ENCODE measurements around the gene GPR17.

Gene GPR17

GRCh38 chr2:127697482-127698180, 51.7 kb downstream of the GPR17 start:
- Histone ChIP-seq H3K27ac (no peak overlapping the region), H3K4me3 (ENCODE audit: low read depth, low read length) (no peak overlapping the region), H3K27me3 (replicated peaks) (no peaks in the 10 kb centered on the region), H3K36me3 (replicated peaks) (no peaks in the 10 kb centered on the region)
- TF ChIP-seq CTCF (IDR thresholded peaks at IDR 0.05; ENCODE audit: low read depth, low read length, missing control alignments) = no peak
- no peak for DNase-seq
- in situ Hi-C loops (cut with HindIII; ENCODE audit: low pct_ligation_motif_present, low sequenced_read_pairs) = no loop called here

GRCh38 chr2:127698553-127699355, 52.8 kb downstream of the GPR17 start:
- DNase-seq = no peak
- H3K4me3 ChIP-seq (ENCODE audit: low read depth, low read length) = no peak overlapping the region
- H3K27ac ChIP-seq = no peak overlapping the region
- H3K27me3 ChIP-seq (replicated peaks) = no peaks in the 10 kb centered on the region
- no peak for TF ChIP-seq CTCF (IDR thresholded peaks at IDR 0.05; ENCODE audit: low read depth, low read length, missing control alignments)
- H3K36me3 ChIP-seq (replicated peaks) = no peaks in the 10 kb centered on the region
- in situ Hi-C loops (cut with HindIII; ENCODE audit: low pct_ligation_motif_present, low sequenced_read_pairs) = no loop called here

- no peak for TF ChIP-seq CTCF (IDR thresholded peaks at IDR 0.05; ENCODE audit: low read depth, low read length, missing control alignments)
- H3K27ac ChIP-seq = peak overlapping the region; percentile 78
- in situ Hi-C loops (cut with HindIII; ENCODE audit: low pct_ligation_motif_present, low sequenced_read_pairs) = no loop called here
- H3K36me3 ChIP-seq (replicated peaks) = no peaks in the 10 kb centered on the region
- no peak for DNase-seq
- no peaks in the 10 kb centered on the region for H3K27me3 ChIP-seq (replicated peaks)
- peak overlapping the region; percentile 75 for H3K4me3 ChIP-seq (ENCODE audit: low read depth, low read length)
Measured at GRCh38 chr2:127700527-127701192, 54.7 kb downstream of the GPR17 start.

GRCh38 chr2:127701193-127701650, 55.3 kb downstream of the GPR17 start, which contains the start of gene SFT2D3:
Gene SFT2D3, plus strand, starts transcription at chr2:127701497. Its CDS starts 32 bp downstream, at chr2:127701529.
- peak within 1 kb of the TSS; percentile 78 for H3K27ac ChIP-seq
- peak within 1 kb of the TSS; percentile 75 for H3K4me3 ChIP-seq (ENCODE audit: low read depth, low read length)
- peaks cover 1% of the 10 kb centered on the region for H3K36me3 ChIP-seq (replicated peaks)
- no peak for TF ChIP-seq CTCF (IDR thresholded peaks at IDR 0.05; ENCODE audit: low read depth, low read length, missing control alignments)
- H3K27me3 ChIP-seq (replicated peaks) = no peaks in the 10 kb centered on the region
- in situ Hi-C loops (cut with HindIII; ENCODE audit: low pct_ligation_motif_present, low sequenced_read_pairs) = no loop called here
- DNase-seq = peak; percentile 85

GRCh38 chr2:127701651-127702394, 55.9 kb downstream of the GPR17 start:
- H3K27me3 ChIP-seq (replicated peaks) = no peaks in the 10 kb centered on the region
- peaks cover 3% of the 10 kb centered on the region for H3K36me3 ChIP-seq (replicated peaks)
- peak; percentile 28 for TF ChIP-seq CTCF (IDR thresholded peaks at IDR 0.05; ENCODE audit: low read depth, low read length, missing control alignments)
- DNase-seq = peak; percentile 49
- H3K4me3 ChIP-seq (ENCODE audit: low read depth, low read length) = peak overlapping the region; percentile 75
- peak overlapping the region; percentile 78 for H3K27ac ChIP-seq
- in situ Hi-C loops (cut with HindIII; ENCODE audit: low pct_ligation_motif_present, low sequenced_read_pairs) = no loop called here

All from brain microvascular endothelial cell (primary cell).